ENCODE data around the gene FIBIN.

FIBIN gene

GRCh38 chr11:27018902-27019529, 25.1 kb downstream of the FIBIN start (continued):
- TF ChIP-seq ZNF449 (tag by site-specific recombination; IDR thresholded peaks at IDR 0.05) = no peak
- peak; percentile 20; the same call in 1 of the 2 replicates for TF ChIP-seq OSR2 (tag by site-specific recombination; IDR thresholded peaks at IDR 0.05)
- peak; percentile 65 for TF ChIP-seq PRDM6 (tag by site-specific recombination; IDR thresholded peaks at IDR 0.05)
- no peak for TF ChIP-seq ZNF629 (tag by site-specific recombination; IDR thresholded peaks at IDR 0.05)
- TF ChIP-seq ZNF138 (tag by site-specific recombination; IDR thresholded peaks at IDR 0.05; ENCODE audit: borderline replicate concordance) = no peak
- peak; percentile 50; the same call in 1 of the 2 replicates for TF ChIP-seq ZSCAN4 (tag by site-specific recombination; IDR thresholded peaks at IDR 0.05)
- TF ChIP-seq ZSCAN5A (tag by site-specific recombination; IDR thresholded peaks at IDR 0.05) = no peak
- no peak for TF ChIP-seq ZNF292 (tag by site-specific recombination; IDR thresholded peaks at IDR 0.05; ENCODE audit: borderline replicate concordance, low read depth)
- no peak for TF ChIP-seq ZNF280D (tag by site-specific recombination; IDR thresholded peaks at IDR 0.05)
- no peak for TF ChIP-seq ZNF473 (tag by site-specific recombination; IDR thresholded peaks at IDR 0.05)
- TF ChIP-seq ZNF148 (tag by site-specific recombination; IDR thresholded peaks at IDR 0.05; ENCODE audit: borderline replicate concordance) = no peak
- no peak for TF ChIP-seq ZNF501 (tag by site-specific recombination; IDR thresholded peaks at IDR 0.05)
- TF ChIP-seq WT1 (tag by site-specific recombination; IDR thresholded peaks at IDR 0.05) = peak; percentile 64
- TF ChIP-seq ZNF600 (tag by site-specific recombination; IDR thresholded peaks at IDR 0.05) = peak; percentile 88
- peak; percentile 54; the same call in 1 of the 2 replicates for TF ChIP-seq TRIM28 (IDR thresholded peaks at IDR 0.05; ENCODE audit: borderline replicate concordance, low read length)
- no peak for TF ChIP-seq PRDM2 (tag by site-specific recombination; IDR thresholded peaks at IDR 0.05; ENCODE audit: borderline replicate concordance)
